SW480 (cell line): ENCODE results near the gene TRPM2.

ENCODE experiments used
- DNase-seq: peaks from one replicate; pipeline ENCODE4 v3.0.0-alpha.2; 2016; ENCODE audit warnings: low spot score

TRPM2 gene

DNA sequence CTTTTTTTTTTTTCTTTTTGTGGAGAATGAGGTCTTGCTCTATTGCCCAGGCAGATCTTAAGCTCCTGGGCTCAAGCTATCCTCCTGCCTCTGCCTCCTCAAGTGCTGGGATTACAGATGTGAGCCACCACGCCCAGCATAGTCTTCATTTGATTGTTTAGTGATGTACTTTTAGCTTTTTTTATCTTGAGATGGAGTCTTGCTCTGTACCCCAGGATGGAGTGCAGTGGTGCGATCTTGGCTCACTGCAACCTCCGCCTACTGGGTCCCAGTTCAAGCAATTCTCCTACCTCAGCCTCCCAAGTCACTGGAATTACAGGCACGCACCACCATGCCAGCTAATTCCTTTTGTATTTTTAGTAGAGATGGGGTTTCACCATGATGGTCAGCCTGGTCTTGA lies 77.9 kb downstream of the TRPM2 start:
- DNase-seq, result no peak

DNA sequence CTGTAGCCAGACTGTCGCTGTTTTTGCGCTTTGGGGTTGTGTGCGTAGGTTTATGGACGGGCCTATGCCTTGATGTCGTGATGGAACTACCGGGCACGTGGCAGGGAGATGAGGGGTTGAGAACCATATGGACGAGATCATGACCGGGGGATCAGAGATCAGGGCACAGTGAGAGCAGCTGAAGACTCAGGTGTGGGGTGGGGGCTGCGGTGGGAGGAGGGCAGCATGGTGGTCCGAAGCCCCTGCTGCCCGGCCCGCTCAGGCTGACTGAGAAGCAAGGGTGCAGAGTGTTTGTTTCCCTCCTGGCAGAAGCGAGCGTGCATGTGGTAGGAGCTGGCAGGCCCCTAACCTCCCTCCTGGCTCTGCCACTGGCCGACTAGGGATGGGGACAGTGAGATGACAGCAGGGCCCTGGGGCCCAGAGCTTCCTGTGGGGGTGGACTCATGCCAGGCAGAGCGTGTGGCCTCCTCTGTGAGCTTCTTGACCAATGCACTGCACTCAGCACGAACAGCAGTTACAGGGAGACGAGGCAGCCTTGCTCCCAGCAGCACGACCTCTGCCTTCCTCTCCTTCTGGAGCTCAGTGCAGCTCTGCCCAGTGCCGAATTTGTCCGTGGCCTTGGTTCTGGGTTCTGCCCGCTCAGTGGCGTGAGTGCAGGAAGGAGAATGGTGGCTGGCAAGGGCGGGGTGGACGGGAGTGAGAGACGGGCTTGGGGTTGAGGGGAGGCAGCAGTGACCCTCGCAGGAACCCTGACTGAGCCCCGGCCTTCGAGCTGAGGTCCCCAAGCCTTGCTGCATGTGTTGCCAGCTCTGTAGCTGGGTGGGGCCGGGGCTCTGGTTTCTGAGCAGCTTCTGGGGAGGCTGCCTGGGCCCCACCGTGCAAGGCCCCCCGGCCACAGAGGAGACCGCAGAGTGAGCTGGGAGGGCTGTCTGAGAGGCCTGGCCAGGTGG lies 79.7 kb downstream of the TRPM2 start:
- no peak for DNase-seq

DNA sequence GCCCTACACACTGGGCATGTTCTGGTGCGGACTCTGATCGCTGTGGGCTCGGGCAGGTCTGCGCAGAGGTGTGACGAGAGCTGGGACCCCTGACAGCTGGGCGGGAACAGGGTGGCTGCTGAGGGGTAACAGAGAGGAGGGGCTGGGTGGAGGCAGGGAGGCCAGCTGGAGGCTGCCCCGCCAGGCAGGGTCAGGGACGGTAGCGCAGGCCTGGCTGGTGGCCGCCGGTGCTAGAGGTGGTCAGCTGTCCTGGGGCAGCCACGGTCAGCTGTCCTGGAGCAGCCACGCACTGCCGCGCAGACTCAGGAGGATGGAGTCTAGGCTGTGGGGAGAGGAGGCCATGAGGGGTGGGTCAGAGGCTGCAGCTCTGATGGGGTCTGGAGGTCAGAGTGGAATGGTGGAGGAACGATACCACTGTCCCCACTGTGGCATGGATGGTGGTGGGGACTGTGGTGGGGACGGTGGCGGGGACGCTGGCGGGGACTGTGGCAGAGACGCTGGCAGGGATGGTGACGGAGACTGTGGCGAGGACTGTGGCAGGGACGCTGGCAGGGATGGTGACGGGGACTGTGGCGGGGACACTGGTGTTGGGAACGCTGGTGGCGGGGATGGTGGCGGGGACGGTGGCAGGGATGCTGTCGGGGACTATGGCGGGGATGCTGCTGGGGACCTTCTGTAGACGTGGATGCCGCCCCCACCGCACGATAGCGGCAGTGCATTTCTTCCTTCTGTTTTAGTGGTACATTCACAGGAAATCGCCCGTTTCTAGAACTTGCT lies 80.6 kb downstream of the TRPM2 start:
- DNase-seq, result no peak

DNA sequence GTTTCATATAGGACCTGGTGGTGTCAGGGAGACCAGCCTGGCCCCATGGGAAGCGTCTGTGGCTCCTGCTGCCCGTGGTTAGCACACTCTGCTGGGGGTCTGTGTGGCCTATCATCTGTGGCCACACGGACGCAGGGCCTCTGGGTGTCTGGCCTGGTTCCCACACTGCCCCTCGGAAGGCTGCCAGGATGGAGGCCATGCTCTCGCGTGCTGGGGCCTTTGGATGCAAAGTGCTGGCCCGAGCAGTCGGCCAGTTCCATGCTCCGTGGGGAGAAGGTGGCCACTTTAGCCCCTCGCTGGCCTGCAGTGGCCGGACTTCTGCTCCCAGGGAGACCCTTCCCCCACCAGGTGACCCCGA lies 81.1 kb downstream of the TRPM2 start:
- DNase-seq, result no peak

DNA sequence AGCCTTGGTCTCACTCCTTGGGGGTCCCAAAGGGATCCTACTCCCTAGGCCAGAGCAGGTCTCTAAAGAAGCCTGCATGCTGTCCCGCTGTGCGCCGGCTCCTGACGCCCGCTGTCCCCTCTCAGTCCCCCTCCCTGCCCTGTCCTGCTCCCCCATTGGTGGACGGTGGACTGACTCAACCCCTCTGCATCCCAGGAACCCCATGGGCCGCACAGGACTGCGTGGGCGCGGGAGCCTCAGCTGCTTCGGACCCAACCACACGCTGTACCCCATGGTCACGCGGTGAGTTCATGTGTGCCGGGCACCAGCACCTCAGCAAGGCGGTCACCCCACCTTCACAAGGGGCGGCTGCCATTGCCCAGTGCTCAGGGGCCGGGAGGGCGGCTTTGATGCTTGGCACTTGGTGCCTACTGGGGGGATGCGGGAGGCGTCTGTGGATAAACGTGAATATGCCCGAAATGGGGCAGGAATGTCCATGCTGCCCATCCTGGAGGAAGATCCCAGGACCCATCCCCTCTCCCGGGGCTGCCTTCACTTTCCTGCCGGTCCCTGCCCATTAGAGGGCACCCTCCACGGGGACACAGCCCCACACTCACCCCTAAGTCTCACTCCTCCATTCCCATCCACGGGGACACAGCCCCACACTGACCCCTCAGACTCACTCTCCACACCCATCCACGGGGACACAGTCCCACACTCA lies 81.7 kb downstream of the TRPM2 start:
- DNase-seq, result no peak

DNA sequence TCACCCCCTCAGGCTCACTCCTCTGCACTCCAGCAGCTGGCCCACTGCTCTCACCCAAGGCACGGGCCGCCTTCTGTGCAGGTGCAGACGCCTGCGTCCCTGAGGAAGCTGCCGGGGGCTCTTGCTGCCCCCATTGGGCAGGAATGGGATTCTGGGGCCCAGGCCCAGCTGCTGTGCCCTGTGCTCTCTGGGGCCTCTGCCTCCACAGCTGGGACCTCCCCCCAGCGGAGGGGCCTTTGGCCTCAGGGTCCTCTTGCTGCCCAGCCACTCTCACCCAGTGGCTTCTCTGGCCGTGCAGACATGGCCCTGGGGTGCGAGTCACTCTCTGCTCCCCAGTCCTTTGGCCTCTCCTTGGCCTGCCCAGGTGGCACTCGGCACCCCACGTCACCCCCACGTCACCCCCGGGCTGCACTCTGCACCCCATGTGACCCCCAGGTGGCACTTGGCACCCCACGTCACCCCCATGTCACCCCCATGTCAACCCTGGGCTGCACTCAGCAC lies 82.7 kb downstream of the TRPM2 start:
- no peak for DNase-seq

DNA sequence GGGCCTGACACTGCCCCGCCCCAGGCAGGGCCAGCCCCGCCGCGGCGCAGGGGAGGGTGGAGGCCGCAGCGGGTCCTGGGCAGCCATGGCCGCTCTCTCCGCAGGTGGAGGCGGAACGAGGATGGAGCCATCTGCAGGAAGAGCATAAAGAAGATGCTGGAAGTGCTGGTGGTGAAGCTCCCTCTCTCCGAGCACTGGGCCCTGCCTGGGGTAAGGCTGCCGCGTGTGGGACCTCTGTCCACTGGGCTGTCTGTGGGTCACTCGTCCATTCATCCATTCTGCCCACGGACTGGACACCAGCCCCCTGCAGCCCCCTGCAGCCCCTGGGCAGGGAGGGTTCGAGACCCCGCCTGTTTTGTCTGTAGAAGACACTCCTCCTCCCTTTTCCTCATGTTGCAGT lies 83.5 kb downstream of the TRPM2 start:
- no peak for DNase-seq

DNA sequence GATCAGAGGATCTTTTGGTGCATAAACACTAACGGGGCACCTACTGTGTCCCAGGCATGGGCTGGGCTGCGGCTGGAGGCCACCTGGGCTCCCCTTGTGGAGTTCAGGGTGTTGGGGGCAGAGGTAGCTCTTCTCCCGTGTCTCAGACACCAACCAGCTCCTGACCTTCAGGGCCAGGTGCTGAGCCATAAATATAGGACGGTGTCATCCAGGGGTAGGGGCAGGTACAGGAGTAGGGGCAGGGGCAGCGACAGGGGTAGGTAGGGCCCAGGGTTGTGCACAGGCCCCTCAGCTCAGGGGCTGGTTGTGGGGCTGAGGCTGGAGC lies 83.9 kb downstream of the TRPM2 start:
- no peak for DNase-seq

DNA sequence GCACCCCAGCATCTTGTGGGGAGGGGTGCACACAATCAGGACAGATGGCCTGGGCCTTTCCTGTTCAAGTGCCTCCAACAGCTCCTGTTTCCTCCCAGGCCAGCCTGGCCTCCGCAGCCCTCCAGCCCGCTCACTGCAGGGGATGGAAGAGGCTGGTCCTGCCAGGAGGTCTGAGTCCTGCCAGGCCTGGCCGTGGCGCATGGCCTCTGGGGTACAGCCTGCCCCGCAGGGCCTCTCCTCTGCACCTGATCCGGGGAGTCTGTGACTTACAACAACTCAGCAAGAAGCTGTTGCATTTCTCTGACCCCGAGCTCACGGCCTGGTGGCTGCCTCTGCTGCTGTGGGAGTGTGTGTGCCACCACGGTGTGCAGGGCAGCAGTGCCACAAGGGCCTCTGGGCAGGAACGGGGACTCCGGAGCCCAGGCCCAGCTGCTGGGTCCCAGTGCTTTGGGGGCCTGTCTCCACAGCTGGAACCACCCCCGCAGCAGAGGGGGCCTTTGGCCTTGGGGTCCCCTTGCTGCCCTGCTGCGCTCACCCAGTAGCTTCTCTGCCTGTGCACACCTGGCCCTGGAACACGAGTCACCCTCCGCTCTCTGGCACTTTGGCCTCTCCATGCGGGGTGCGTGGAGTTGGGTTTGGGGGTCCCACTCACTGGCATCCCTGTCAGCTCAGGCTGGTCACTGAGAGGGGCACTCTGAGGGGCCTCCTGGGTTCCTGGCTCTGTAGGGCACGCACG lies 84.4 kb downstream of the TRPM2 start:
- DNase-seq, result no peak

DNA sequence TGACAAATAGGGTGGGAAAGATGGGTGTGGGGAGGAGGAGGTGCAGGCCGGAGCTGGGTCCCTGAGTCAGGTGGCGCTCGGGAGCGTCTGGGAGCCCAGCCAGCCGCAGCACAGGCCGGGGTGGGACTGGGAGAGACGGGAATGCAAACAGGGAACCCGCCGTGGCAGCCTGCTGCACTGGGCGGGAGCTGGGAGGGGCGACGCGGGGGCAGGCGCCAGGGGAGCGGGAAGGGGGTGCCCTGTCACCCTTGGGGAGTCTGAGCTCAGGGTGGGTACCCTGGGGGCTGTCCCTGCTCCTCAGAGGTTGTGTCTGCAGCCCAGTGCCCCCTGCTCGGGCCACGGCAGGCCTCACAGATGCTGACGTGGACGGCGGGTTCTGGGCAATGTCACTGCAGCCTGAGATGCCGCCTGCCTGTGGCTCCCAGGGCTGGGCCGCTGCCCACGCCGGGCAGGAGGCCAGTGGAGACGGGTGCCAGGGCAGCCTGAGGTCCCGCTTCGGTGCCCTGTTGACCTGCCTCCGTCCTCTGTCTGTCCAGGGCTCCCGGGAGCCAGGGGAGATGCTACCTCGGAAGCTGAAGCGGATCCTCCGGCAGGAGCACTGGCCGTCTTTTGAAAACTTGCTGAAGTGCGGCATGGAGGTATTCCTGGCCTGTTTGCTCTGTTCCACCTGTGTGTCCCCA lies 85.2 kb downstream of the TRPM2 start:
- DNase-seq, result no peak

DNA sequence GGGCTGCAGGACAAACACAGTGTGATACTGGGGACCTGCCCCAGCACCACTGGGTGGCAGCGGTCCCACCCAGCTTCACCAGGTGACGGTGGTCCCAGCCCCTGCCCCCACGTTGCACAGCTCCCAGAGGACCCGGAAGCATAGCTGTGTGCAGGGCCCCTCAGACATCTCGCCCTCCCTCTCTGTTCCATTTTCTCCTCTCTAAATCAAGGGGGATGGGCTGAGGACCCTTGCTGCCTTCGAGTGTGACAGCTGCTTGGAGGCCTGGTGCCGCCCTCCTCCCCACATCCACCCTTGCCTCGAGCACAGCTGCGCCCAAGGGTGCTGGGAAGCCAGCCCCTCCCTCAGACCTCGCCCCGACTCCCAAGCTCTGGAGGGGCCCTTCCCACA lies 85.8 kb downstream of the TRPM2 start:
- DNase-seq, result no peak

DNA sequence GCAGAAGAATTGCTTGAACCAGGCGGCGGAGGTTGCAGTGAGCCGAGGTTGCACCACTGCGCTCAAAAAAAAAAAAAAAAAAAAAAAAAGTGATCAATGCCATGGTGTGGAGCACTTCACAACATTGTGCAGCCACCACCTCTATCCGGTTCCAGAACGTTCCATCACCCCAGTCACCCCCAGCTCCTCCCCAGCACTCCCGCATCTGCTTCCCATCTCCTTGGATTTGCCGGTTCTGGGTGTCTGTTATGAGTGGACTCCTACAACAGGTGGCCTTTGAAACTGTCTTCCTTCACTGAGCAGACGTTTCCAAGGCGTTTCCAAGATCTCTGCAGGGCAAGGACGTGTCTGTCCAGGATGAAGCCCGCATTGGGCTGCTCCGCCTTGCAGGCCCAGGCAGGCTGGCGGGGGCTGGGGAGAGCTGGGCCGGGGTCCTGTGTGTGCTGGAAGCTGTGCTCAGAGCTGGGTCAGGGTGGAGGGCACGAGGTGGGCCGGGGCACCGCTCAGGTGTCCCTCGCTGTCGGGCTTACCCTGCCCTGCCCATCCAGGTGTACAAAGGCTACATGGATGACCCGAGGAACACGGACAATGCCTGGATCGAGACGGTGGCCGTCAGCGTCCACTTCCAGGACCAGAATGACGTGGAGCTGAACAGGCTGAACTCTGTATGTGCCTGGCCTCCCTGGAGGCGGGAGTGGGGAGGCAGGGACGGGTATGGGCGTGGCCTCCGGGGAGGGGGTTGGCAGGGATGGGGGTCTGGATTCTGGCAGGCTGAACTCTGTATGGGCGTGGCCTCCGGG lies 87.0 kb downstream of the TRPM2 start:
- no peak for DNase-seq

DNA sequence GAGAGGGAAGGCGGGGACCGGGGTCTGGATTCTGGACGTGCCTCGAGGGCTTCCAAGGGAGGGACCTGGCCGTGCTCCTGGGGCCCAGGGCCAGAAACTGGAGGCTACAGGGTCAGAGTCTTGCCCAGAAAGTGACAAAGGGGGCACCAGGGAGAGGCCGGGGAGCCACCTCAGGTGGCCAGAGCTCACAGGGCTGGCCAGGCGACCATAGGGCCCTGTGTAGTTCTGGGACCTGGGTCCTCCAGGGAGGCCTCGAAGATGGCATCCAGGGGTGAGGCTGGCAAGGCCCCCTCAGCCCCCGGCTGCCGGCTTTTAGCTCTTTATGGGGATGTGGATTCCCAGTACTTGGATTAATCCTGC lies 87.6 kb downstream of the TRPM2 start:
- DNase-seq, result no peak

DNA sequence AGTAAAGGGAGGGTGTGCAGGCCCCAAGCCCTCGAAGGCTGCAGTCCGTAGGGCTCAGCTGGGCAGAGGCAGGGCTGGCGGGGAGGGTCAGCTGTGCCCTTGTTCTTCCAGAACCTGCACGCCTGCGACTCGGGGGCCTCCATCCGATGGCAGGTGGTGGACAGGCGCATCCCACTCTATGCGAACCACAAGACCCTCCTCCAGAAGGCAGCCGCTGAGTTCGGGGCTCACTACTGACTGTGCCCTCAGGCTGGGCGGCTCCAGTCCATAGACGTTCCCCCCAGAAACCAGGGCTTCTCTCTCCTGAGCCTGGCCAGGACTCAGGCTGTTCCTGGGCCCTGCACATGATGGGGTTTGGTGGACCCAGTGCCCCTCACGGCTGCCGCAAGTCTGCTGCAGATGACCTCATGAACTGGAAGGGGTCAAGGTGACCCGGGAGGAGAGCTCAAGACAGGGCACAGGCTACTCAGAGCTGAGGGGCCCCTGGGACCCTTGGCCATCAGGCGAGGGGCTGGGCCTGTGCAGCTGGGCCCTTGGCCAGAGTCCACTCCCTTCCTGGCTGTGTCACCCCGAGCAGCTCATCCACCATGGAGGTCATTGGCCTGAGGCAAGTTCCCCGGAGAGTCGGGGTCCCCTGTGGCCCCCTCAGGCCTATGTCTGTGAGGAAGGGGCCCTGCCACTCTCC lies 88.3 kb downstream of the TRPM2 start:
- DNase-seq, result no peak

DNA sequence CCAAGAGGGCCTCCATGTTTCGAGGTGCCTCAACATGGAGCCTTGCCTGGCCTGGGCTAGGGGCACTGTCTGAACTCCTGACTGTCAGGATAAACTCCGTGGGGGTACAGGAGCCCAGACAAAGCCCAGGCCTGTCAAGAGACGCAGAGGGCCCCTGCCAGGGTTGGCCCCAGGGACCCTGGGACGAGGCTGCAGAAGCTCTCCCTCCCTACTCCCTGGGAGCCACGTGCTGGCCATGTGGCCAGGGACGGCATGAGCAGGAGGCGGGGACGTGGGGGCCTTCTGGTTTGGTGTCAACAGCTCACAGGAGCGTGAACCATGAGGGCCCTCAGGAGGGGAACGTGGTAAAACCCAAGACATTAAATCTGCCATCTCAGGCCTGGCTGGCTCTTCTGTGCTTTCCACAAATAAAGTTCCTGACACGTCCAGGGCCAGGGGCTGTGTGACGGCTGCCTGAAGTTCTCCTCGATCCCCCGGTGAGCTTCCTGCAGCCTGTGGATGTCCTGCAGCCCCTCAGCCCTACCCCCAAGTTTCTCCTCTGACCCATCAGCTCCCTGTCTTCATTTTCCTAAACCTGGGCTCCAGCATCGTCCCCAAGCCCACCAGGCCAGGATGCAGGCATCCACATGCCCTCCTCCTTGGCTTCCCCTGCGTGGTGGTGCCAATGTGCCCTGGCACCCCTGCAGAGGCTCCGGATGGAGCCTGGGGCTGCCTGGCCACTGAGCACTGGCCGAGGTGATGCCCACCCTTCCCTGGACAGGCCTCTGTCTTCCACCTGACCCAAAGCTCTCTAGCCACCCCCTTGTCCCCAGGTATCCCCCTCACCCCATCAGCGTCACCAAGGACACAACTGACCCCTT lies 89.1 kb downstream of the TRPM2 start:
- no peak for DNase-seq

DNA sequence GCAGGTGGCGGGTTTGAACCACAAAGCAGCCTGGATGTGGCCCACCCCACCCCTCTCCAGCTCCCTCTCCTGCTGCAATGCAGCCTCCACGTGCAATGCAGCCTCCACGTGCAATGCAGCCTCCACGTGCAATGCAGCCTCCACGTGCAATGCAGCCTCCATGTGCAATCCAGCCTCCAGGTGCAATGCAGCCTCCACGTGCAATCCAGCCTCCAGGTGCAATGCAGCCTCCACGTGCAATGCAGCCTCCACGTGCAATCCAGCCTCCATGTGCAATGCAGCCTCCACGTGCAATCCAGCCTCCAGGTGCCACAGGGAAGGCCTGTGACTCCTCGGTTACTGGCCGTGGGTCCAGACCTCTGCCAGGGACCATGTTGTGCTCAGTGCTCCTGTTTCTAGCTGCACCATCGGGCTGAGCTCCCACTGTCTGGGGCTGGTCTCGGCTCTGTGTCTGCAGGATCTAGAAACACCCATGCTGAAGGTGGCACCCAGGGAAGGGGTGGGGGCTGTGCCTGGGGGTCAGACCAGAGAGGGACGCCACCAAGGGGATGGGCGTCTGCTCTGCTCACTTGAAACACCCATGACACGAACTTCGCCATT lies 90.0 kb downstream of the TRPM2 start:
- no peak for DNase-seq

DNA sequence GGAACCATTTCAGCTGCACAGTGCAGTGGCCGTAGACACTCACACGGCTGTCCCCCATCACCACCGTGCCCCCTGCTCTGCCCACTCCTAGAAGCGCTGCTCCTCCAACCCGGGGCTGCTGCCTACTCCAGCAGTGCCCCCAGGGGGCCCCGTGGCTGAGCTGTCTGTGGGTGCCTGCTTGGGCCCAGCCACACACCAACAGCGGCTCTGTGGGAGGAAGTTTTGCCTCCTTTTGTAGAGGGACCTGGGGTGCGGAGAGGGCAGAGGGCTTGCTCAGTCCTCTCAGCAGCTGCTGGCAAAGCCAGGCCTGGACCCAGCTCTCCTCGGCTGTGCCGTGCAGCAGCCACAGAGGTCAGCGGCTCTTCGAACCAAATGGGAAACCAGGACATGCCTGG lies 90.5 kb downstream of the TRPM2 start:
- no peak for DNase-seq

DNA sequence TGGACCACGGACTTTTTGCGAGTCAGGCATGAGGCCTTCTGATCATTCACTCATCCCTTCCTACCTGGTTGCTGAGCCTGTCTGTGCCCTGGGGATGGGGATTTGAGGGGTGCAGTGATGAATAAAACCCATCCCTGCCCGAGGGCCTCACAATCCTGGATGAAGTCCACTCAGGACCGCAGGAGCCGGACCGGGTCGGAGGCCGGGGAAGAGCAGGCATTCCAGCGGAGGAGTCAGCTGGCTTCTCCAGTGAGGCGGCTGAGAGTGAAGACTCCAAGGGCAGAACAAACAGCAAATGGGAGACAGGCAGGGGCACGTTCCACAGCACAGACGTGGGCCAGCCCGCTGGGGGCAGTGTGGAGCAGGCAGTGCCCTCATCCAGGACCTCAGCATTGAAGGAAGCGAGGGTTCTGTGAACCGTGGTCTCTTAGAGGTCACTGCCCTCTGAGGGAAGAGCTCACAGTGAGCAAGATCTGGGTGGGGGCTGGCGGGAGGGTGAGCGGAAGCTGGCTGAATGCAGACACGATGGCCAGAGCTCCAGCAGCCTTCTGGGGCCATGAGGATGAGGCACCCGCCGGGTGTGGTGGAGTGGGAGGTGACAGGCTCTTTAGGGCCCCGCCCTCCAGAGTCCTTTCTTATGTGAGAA lies 91.0 kb downstream of the TRPM2 start:
- no peak for DNase-seq
